GM19023 (cell line): ENCODE data around the gene ARSH.
"Not testable (repeated sequence)": the region's sequence is repeated elsewhere in the genome, so short reads cannot be mapped to it uniquely, and the experiment has no call there.

Experiments
- ATAC-seq: cut with Tn5 transposase; IDR thresholded peaks from one replicate; pipeline ENCODE4 v1.9.1; 2021; ENCODE audit warnings: mild to moderate bottlenecking, moderate library complexity; ENCODE audit not compliant: unreplicated experiment

ARSH gene

GRCh38 chrX:3037218-3037617 is 30.9 kb downstream of the ARSH start:
- no peak for ATAC-seq

GRCh38 chrX:3044196-3044595 is 37.9 kb downstream of the ARSH start:
- ATAC-seq = no peak

- no peak for ATAC-seq
These were observed 38.3 kb downstream of the ARSH start for GRCh38 chrX:3044671-3045070.

GRCh38 chrX:3046253-3047240 is 40.2 kb downstream of the ARSH start:
- no peak for ATAC-seq

GRCh38 chrX:3050523-3051175 is 44.3 kb downstream of the ARSH start:
- not testable (repeated sequence) for ATAC-seq

GRCh38 chrX:3052860-3053259 is 46.5 kb downstream of the ARSH start:
- ATAC-seq = no peak

- ATAC-seq = no peak
These were observed 60.2 kb downstream of the ARSH start for GRCh38 chrX:3066555-3066954.

- ATAC-seq = no peak
These were observed 69.6 kb downstream of the ARSH start for GRCh38 chrX:3075959-3076358.

GRCh38 chrX:3076416-3076991 is 70.2 kb downstream of the ARSH start:
- ATAC-seq = no peak
